Measurements from ENCODE around the gene PTPN14.

PTPN14 gene

GRCh38 chr1:214360116-214360515 is 191.3 kb downstream of the PTPN14 start:
- DNase-seq, result no peak

DNA sequence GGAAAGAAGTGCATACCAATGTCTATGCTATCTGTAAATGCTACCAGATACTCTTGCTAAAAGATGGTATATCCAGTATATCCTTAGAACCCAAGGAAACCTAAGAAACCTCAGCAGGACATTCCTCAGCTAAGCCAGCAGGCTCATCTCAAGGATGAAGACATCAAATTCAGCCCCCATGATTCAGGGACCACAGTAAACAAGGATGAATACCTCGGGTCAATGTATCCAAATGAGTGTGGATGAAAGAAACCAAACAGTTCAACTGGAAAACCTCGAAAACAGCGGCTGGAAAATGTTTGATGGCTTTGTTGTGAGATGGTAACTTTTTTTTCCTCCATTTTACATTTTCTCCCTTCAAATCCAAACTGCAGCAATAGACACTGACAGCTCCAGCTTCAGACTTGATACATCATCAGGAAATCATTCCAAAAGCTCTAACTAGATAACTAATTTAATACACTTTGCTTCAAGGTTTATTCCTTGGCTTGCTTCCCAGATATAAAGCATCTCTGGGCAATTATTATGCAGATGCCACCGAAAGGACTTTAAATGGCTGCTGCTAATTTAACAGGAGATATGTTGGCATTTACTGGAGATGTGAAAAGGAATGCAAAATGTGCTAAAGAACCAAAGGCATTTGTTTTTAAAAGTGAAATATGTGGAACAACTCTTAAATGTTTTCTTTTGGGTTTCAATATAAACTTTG is 196.8 kb downstream of the PTPN14 start:
- DNase-seq, result no peak

DNA sequence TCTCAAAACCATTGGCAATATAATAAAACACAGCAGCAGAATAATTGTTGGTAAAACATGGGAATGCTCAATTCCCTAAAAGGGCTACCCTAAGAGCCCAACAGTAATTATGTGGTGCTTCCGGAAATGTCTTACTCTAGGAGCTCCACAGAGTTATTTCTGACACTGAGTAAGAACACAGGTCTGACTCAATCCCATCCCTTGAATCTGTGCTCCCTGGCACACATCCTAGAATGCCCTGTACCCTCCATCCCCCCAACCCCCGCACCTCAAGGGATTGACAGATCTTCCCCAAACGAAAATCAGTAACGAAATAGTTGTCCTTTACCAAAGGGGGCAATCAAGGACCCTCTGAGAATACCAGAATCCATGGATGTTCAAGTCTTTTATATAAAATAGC is 198.6 kb downstream of the PTPN14 start:
- DNase-seq, result no peak

DNA sequence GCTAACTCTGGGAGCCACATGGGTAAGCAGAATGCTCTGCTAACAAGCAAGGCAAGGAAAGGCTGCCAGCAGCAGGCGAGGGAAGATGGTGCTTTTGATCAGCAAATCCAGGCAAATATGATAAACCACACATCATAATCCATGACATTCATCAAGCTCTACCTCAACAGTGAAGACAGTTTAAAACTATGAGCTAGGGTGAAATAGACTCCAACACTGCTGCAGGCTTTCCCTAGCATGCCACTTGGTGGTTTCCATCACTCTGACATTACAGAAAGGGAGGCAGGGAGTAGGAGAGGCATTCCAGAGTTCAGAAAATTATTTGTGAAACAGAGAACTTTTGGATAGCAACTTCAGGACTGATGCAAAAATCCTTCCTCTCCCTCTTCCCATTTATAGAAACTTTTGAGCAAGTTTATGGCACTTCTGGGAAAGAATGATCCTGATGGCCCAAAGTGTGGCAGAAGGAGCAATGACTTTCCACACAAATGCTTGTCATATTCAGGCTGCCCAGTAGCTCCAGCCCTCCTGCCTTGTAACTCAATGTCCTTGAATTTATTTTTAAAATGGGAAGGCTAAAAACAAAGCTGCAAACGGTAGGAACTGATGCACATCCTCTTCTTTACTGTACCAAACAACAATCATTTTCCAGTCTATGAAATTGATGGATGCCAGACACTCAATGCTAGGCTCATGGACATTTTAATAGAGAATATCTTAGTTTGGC is 199.7 kb downstream of the PTPN14 start:
- no peak for DNase-seq

DNA sequence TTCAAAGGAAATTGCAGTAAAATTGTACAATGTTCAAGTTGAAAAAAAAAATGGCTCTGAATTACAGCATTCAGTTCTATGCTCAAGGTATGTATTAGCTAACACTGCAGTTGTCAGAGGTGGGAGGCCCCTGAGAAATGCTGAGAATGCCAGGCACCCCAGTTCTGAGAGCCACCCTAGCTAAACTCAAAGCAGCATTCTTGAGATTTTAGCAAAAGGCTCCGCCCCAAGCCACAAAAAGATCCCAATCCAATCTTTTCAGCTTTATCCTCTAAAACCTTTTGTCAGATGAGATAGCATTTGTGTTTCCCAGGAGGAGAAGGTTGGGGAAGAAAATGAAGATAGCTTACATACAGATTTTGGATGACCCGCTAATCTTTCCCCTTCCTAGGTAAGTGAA is 201.6 kb downstream of the PTPN14 start:
- DNase-seq, result no peak

DNA sequence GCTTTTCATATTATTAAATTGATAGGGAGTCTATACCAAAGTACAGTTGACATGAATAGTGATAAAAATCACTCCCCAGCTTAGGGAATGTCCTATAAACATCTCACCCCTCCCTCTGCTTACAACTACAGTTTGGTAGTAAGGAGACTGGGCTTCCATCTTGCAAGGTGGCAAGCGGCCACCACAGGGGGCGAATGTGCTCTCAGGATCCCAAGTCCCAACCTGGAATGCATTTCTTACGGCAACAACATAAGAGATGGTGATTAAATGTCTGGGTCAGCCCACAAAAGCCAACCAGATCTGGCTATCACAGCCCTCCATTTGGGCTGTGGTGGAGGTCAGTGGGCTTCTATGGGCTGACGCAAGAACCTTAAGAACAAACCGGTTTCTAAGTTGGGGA is 202.4 kb downstream of the PTPN14 start:
- DNase-seq, result no peak

- DNase-seq, result no peak
Observed at GRCh38 chr1:214344897-214345296, 206.5 kb downstream of the PTPN14 start.

- DNase-seq, result no peak
Observed at GRCh38 chr1:214342525-214342924, 208.9 kb downstream of the PTPN14 start.

DNA sequence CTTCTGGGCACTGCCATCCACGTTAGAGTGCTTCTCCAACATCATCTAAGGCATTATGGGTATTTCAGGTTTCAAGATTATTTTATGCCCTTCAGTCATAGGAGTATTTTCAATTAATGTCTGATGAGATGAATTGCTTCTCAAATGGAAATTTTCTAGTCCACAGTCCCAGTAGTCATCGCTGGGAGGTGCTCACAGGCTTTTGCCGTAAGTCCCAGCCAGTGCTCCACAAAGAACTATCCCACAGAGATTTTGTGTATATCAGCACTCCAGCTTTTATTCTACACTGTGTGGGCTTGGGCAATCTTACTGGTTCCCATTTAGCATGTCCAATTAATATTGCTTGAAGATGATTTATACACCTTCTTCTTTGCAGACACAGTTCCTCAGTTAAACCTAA is 209.5 kb downstream of the PTPN14 start:
- no peak for DNase-seq

DNA sequence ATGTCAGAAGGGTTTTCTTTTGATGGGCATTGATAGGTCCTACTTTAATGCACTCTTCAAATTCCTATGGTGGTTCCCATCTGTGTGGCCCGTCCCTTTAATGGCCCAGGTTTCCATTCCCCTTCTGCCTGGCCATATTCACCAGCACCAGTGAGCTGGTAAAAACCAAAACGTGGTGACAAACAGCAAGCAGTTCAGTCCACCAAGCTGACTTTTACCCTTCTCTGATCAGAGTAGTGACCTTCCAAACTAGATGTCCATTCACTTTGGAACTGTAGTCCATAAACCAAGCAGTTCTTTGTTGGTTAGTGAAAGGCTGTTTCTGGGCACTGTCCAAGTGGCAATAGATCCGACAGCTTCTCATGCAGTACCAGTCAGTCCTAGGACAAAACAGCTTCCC is 209.9 kb downstream of the PTPN14 start:
- DNase-seq, result no peak

DNA sequence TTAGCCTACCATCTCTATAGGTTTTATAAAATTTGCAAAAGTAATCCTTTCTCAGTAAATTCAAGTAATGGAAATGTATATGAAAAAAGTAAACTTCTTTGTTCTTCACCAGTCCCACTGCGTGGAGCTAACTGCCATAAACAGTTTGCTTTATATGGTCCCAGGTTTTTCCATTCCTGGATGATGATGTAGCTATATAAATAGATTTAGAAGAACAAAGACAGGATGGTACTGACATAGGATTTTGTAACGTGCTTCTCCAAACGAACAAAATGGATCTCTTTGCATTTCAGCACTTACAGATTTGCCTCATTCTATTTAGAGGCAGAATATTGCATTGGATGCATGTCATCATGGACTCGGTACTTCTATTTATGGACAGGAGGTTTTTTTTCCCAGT is 213.2 kb downstream of the PTPN14 start:
- no peak for DNase-seq

- no peak for DNase-seq
Observed at GRCh38 chr1:214337511-214337910, 213.9 kb downstream of the PTPN14 start.

DNA sequence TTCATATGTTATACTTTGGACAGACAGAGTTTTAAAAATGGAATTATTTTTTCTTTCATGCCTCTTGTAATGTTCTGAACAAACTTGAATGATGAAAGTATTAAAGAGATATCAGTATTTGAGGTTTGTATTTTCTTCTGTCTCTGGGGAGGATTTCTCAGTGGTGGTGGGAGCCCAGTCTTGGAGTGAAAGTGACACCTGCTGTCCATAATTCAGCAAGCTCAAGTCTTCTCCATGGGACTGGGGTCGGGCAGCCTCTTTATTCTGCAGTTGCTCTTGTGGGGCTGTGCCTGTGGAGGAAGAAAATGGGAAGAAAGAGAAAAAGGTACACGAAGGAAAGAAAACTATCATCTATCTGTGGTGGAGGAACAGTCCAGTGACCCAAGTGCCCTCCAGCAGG is 214.4 kb downstream of the PTPN14 start:
- no peak for DNase-seq

DNA sequence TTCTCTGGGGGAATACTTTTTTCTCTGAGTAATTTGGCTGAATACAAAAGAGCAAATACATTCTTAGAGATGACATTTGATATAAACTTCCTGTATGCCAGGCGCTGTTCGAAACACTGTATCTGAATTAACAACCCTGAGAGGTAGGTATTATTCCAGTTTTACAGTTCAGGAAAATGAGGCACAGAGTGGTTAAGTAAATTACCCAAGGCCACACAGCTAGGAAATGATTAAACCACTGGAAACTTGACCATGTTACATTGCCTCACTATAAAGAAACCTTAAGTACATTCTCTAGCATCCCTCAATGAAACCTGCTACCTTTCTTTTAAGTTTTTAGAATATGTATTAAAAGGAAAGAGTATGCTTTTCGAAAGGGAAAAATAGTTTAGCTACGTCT is 215.8 kb downstream of the PTPN14 start:
- DNase-seq, result no peak

GRCh38 chr1:214332946-214333798 is 218.2 kb downstream of the PTPN14 start:
- peak; percentile 20 for DNase-seq

DNA sequence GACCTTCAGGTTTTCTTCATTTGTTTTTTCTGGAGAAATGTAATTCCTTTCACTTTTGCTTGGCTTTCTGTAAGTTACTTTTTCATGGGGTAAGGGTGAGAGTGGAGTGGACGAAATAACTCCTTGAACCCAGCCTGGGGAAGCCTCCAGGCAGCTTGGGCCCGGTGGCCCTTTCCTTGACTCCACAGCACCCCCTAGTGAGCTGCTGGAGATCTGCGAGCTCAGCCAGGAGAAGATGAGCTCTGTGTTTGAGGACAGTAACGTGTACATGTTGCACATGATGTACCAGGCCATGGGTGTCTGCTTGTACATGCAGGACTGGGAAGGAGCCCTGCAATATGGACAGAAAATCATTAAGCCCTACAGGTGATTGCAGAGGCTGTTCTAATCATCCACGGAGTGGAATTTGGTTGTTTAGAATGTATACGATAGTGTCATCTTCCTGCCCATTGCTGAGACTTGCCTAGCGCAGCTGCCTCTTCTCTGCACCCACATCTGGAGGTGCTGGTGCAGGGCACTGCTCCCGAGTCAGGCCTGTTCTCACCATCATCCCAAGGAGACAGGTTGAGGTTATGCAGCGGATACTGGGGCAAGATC is 219.5 kb downstream of the PTPN14 start:
- peak; percentile 24 for DNase-seq

- no peak for DNase-seq
Observed at GRCh38 chr1:214331180-214331579, 220.2 kb downstream of the PTPN14 start.

DNA sequence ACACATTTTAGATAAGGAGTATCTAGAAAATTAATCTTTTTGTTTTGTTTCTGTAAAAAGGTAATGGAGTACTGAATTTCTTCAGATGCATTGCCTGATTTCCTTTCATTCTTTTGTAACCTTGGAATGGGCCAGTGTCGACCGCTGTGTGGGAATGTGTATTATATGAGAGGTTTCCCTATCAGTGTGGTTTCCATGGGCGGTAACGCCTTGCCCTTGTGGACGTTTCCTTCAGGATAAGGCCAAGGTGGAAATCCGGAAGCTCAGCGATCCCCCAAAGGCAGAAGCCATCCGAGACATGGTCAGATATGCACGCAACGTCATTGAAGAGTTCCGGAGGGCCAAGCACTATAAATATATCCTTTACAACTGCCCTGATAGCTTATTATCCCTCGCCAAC is 220.7 kb downstream of the PTPN14 start:
- no peak for DNase-seq

DNA sequence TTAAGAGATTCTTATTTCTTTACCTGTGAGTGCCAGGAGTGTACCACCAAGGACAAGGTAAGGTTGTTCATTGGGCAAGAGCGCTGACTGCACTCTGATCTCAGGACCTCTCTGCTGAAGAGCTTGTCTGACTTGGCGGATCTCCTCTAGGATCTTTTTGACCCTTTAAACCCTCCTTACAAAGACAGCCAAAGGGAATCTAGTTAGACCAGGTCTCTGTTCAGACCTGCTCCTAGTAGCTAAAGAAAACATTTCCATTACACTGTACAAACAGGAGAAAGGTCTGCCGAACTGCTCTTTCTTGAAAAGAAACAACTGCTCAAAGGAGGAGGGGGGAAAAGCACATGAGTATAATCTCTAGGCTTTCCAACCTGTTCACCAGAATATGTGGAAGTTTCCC is 221.2 kb downstream of the PTPN14 start:
- no peak for DNase-seq

GRCh38 chr1:214329470-214330220 is 221.8 kb downstream of the PTPN14 start:
- DNase-seq, result no peak

DNA sequence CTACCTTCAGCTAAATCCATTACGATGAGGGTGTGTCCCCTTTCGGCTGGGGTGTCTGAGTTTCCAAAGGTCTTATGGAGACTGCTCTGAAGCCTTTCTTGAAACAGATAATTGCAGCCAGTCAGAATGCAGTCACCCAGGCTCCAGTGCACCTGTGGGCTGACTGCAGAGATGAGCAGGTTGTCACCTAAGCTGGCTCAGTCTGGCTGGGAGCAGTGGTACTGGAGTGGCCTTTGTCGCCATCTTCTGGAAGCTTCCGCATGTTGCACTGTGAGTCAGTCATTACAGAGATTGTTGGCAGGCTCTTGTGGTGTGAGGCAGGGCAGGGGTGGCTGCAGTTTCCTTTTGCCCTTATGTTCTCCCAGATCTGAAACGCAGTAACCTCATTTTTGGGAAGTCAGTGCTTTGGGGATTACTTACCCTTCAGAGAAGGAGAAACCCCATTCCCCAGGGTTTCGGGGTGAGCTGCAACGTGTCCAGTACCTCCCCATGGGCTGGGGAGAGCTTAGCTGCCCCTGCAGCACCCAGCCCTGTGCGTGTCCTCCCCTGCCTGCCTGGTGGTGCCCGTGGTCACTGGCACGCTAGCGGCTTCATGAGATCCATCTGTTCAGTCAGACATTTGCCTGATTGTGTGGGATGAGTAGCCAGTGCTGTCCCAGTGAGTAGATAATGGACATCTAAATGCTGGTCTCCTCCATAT is 222.5 kb downstream of the PTPN14 start:
- peak; percentile 78 for DNase-seq

GRCh38 chr1:214327514-214327913 is 223.9 kb downstream of the PTPN14 start:
- DNase-seq, result no peak
